NCI-H510A treated with DMSO at 0.1 percent for 48 hours (cell line): ENCODE results near the gene MEF2A.
"Not testable (repeated sequence)": the region's sequence is repeated elsewhere in the genome, so short reads cannot be mapped to it uniquely, and the experiment has no call there.

Experiments
- DNase-seq: peaks from one replicate; lab custom pipeline; 2025; lab: John Stamatoyannopoulos, UW

The MEF2A gene

GRCh38 chr15:99565299-99566156, at the start of gene MEF2A:
TSS of gene MEF2A (plus strand) at chr15:99565984. CDS start at chr15:99633120, 67,136 bp downstream.
- peak; percentile 50 for DNase-seq

GRCh38 chr15:99518191-99518590, 47.6 kb upstream of the MEF2A start:
- no peak for DNase-seq

GRCh38 chr15:99519366-99519765, 46.4 kb upstream of the MEF2A start:
- not testable (repeated sequence) for DNase-seq

GRCh38 chr15:99522288-99522687, 43.5 kb upstream of the MEF2A start:
- no peak for DNase-seq

GRCh38 chr15:99526176-99526575, 39.6 kb upstream of the MEF2A start:
- no peak for DNase-seq

- no peak for DNase-seq
Measured at GRCh38 chr15:99526671-99527070, 39.1 kb upstream of the MEF2A start.

GRCh38 chr15:99536422-99537040, 29.3 kb upstream of the MEF2A start:
- DNase-seq: no peak

- no peak for DNase-seq
Measured at GRCh38 chr15:99537344-99537743, 28.4 kb upstream of the MEF2A start.

GRCh38 chr15:99538261-99538660, 27.5 kb upstream of the MEF2A start:
- DNase-seq: no peak

- no peak for DNase-seq
Measured at GRCh38 chr15:99542828-99543227, 23.0 kb upstream of the MEF2A start.

- DNase-seq: no peak
Measured at GRCh38 chr15:99545605-99546004, 20.2 kb upstream of the MEF2A start.

- no peak for DNase-seq
Measured at GRCh38 chr15:99546441-99547100, 19.2 kb upstream of the MEF2A start.

- no peak for DNase-seq
Measured at GRCh38 chr15:99547517-99547916, 18.3 kb upstream of the MEF2A start.

- DNase-seq: no peak
Measured at GRCh38 chr15:99550077-99550476, 15.7 kb upstream of the MEF2A start.

- no peak for DNase-seq
Measured at GRCh38 chr15:99552111-99552510, 13.7 kb upstream of the MEF2A start.

- DNase-seq: no peak
Measured at GRCh38 chr15:99554880-99555488, 10.8 kb upstream of the MEF2A start.

GRCh38 chr15:99556011-99556410, 9.8 kb upstream of the MEF2A start:
- no peak for DNase-seq

- DNase-seq: no peak
Measured at GRCh38 chr15:99556578-99556977, 9.2 kb upstream of the MEF2A start.

- DNase-seq: no peak
Measured at GRCh38 chr15:99558084-99558483, 7.7 kb upstream of the MEF2A start.

- DNase-seq: no peak
Measured at GRCh38 chr15:99558571-99558970, 7.2 kb upstream of the MEF2A start.

GRCh38 chr15:99561476-99562230, 4.1 kb upstream of the MEF2A start:
- no peak for DNase-seq

- no peak for DNase-seq
Measured at GRCh38 chr15:99562238-99562637, 3.5 kb upstream of the MEF2A start.
